Stomach (tissue), 4 donors: Measurements from ENCODE around the gene PDZRN3.

Experiments used
- POLR2A ChIP-seq, 4 donors: fragments of 450-650 bp; IDR thresholded peaks; one replicate each; pipeline ENCODE4 v1.6.1; 2016; ENCODE audit warnings: antibody characterized with exemption in 4 of 4, control low read depth in 2 of 4, mild to moderate bottlenecking in 1 of 4, moderate library complexity in 1 of 4
- POLR2AphosphoS5 ChIP-seq, 3 donors: sonication (generic); formaldehyde crosslinking; IDR thresholded peaks; one replicate each; pipeline ENCODE4 v1.6.1; 2016; ENCODE audit warnings: antibody characterized with exemption in 3 of 3
- TF ChIP-seq, protein P1 (sequence below), 7 experiments: fragments of 450-650 bp in 4 of 7; fragments of 200-600 bp in 3 of 7; sonication (generic) in 3 of 7; IDR thresholded peaks; one replicate each; pipeline ENCODE4 v1.5.1; 2016 to 2019; ENCODE audit warnings: antibody characterized with exemption in 7 of 7, control low read depth in 2 of 7, mild to moderate bottlenecking in 1 of 7

- TF ChIP-seq, protein P1, sequence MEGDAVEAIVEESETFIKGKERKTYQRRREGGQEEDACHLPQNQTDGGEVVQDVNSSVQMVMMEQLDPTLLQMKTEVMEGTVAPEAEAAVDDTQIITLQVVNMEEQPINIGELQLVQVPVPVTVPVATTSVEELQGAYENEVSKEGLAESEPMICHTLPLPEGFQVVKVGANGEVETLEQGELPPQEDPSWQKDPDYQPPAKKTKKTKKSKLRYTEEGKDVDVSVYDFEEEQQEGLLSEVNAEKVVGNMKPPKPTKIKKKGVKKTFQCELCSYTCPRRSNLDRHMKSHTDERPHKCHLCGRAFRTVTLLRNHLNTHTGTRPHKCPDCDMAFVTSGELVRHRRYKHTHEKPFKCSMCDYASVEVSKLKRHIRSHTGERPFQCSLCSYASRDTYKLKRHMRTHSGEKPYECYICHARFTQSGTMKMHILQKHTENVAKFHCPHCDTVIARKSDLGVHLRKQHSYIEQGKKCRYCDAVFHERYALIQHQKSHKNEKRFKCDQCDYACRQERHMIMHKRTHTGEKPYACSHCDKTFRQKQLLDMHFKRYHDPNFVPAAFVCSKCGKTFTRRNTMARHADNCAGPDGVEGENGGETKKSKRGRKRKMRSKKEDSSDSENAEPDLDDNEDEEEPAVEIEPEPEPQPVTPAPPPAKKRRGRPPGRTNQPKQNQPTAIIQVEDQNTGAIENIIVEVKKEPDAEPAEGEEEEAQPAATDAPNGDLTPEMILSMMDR (IDR thresholded peaks at IDR 0.05) = no peak
- TF ChIP-seq POLR2A (IDR thresholded peaks at IDR 0.05) (no peak), POLR2AphosphoS5 (IDR thresholded peaks at IDR 0.05) (no peak)
Measured at GRCh38 chr3:73383470-73384049, 241.2 kb downstream of the PDZRN3 start.
